T-helper 1 cell treated with Interleukin-12 subunit alpha and Interleukin-12 subunit beta and Interleukin-4 antibody, amounts not matched to agents 30 ng/mL and 1 ng/mL, for 36 hours (primary cell): ENCODE results near the gene SGK1. TPM values are rescaled to one million over a fixed set of nuclear protein-coding genes. Genes with fewer than 3 reads are reported as not detected.
"Not testable (repeated sequence)": the region's sequence is repeated elsewhere in the genome, so short reads cannot be mapped to it uniquely, and the experiment has no call there.

ENCODE experiments used
- intact Hi-C: fragments of 100-400 bp; cut with micrococcal nuclease; formaldehyde crosslinking; loops from one replicate; pipeline ENCODE4 v1.15.1; 2024
- total RNA-seq: library from RNA; stranded (reverse); gene quantifications from 2 replicates; pipeline ENCODE4 v1.2.3, GENCODE V29; 2022

The SGK1 gene
- total RNA-seq, 1 donor from 2014 or later: 45.3 TPM

- intact Hi-C loops: no loop called here
These were observed 61.0 kb downstream of the SGK1 start for GRCh38 chr6:134256862-134257261.

GRCh38 chr6:134255280-134255679 is 62.6 kb downstream of the SGK1 start:
- intact Hi-C loops: not testable (repeated sequence)

- intact Hi-C loops: no loop called here
These were observed 63.8 kb downstream of the SGK1 start for GRCh38 chr6:134254118-134254517.

GRCh38 chr6:134253681-134254080 is 64.2 kb downstream of the SGK1 start:
- intact Hi-C loops: no loop called here

GRCh38 chr6:134251320-134251719 is 66.6 kb downstream of the SGK1 start:
- intact Hi-C loops: no loop called here

- intact Hi-C loops: no loop called here
These were observed 67.1 kb downstream of the SGK1 start for GRCh38 chr6:134250776-134251175.

GRCh38 chr6:134249759-134250602 is 67.9 kb downstream of the SGK1 start:
- intact Hi-C loops: loop anchor here (5.0 kb wide), 1 partner anchor 932 kb away; the partner anchor contains the start of gene MYB

- intact Hi-C loops: loop anchor here (5.0 kb wide), 1 partner anchor 933 kb away; the partner anchor contains the start of gene MYB
These were observed 68.6 kb downstream of the SGK1 start for GRCh38 chr6:134249239-134249758.

- intact Hi-C loops: loop anchor here (1.0 to 5.0 kb wide), 15 partner anchors 12 to 1435 kb away; partner anchors contain the start of genes MYB and TBPL1
These were observed 69.9 kb downstream of the SGK1 start for GRCh38 chr6:134247844-134248580.

- intact Hi-C loops: loop anchor here (1.0 to 5.0 kb wide), 15 partner anchors 11 to 1435 kb away; partner anchors contain the start of genes MYB and TBPL1
These were observed 70.6 kb downstream of the SGK1 start for GRCh38 chr6:134247231-134247833.

- intact Hi-C loops: loop anchor here (2.0 to 5.0 kb wide), 7 partner anchors 13 to 1433 kb away; partner anchors contain the start of genes MYB and TBPL1
These were observed 72.2 kb downstream of the SGK1 start for GRCh38 chr6:134245706-134246105.

- intact Hi-C loops: loop anchor here (5.0 kb wide), 1 partner anchor 937 kb away; the partner anchor contains the start of gene MYB
These were observed 72.9 kb downstream of the SGK1 start for GRCh38 chr6:134245041-134245440.

- intact Hi-C loops: no loop called here
These were observed 77.1 kb downstream of the SGK1 start for GRCh38 chr6:134240665-134241431.

- intact Hi-C loops: no loop called here
These were observed 78.7 kb downstream of the SGK1 start for GRCh38 chr6:134238960-134239795.

GRCh38 chr6:134238006-134238405 is 79.9 kb downstream of the SGK1 start:
- intact Hi-C loops: no loop called here

GRCh38 chr6:134235937-134236751 is 81.8 kb downstream of the SGK1 start:
- intact Hi-C loops: loop anchor here (1.0 to 2.0 kb wide), 7 partner anchors 11 to 859 kb away; no protein-coding TSS in a partner anchor

- intact Hi-C loops: not testable (repeated sequence)
These were observed 82.6 kb downstream of the SGK1 start for GRCh38 chr6:134235334-134235733.

GRCh38 chr6:134233180-134233955 is 84.5 kb downstream of the SGK1 start:
- intact Hi-C loops: loop anchor here (2.0 kb wide), 1 partner anchor 13 kb away; no protein-coding TSS in a partner anchor
